Subcutaneous adipose tissue (tissue), 4 donors: ENCODE data around the gene TMEM131L. TPM values are rescaled to one million over a fixed set of nuclear protein-coding genes. Genes with fewer than 3 reads are reported as not detected.

Experiments used
- total RNA-seq, 4 donors: library from RNA; depleted of rRNA; stranded (reverse); fragments of >200 nt; gene quantifications; one replicate each; pipeline ENCODE4 v1.1.0, GENCODE V29; 2016
- TF ChIP-seq, protein P1 (sequence below): fragments of 450-650 bp; IDR thresholded peaks from one replicate; pipeline ENCODE4 v1.5.1; 2016; ENCODE audit warnings: low read depth, mild to moderate bottlenecking, control low read depth, antibody characterized with exemption, moderate library complexity

The TMEM131L gene
- total RNA-seq, 4 donors from 2014 or later, result 24.7 to 43.5 (median 34.3) TPM

DNA sequence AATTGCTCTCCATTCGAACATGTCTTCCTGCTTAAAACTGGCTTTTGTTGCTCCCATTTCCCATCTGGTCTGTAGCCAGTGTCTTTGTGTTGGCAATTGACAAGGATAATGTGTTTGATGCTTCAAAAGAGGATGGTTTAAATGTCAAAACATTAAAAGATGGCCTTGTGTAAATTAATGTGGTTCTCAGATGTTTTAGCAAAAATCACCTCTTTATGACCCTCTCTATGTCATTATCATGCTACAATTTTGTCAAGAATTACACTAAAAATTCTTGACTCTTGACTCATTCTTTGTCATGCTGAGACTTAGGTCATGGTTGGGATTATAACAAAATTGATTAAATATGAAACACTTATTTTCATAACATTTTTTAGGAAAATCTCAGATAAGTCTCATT, 47.4 kb downstream of the TMEM131L start:
- TF ChIP-seq, protein P1, sequence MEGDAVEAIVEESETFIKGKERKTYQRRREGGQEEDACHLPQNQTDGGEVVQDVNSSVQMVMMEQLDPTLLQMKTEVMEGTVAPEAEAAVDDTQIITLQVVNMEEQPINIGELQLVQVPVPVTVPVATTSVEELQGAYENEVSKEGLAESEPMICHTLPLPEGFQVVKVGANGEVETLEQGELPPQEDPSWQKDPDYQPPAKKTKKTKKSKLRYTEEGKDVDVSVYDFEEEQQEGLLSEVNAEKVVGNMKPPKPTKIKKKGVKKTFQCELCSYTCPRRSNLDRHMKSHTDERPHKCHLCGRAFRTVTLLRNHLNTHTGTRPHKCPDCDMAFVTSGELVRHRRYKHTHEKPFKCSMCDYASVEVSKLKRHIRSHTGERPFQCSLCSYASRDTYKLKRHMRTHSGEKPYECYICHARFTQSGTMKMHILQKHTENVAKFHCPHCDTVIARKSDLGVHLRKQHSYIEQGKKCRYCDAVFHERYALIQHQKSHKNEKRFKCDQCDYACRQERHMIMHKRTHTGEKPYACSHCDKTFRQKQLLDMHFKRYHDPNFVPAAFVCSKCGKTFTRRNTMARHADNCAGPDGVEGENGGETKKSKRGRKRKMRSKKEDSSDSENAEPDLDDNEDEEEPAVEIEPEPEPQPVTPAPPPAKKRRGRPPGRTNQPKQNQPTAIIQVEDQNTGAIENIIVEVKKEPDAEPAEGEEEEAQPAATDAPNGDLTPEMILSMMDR, result no peak

DNA sequence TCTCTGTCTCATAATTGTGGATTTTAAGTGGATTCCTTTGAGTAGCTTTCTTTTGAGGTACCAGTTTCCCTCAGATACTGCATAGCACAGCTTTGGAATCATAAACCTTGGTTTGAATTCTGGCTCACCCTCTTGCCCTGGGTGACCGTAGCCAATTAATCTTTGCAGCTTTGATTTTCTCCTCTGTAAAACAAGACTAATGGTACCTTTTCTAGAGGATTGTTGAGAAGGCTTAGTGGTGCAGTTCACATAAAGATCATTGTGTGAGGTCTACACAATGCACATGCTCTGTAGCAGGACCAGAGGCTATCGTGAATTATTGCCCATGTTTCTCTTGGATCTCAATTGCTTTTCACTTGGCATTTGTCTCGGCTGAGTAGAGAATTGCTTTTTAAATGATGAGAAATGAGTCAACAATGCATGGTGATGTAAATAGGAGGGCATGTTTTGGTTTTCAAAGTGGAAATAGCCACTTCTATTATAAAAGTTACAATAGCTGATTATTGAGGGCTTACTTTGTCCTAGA, 47.9 kb downstream of the TMEM131L start:
- TF ChIP-seq, protein P1, result no peak

DNA sequence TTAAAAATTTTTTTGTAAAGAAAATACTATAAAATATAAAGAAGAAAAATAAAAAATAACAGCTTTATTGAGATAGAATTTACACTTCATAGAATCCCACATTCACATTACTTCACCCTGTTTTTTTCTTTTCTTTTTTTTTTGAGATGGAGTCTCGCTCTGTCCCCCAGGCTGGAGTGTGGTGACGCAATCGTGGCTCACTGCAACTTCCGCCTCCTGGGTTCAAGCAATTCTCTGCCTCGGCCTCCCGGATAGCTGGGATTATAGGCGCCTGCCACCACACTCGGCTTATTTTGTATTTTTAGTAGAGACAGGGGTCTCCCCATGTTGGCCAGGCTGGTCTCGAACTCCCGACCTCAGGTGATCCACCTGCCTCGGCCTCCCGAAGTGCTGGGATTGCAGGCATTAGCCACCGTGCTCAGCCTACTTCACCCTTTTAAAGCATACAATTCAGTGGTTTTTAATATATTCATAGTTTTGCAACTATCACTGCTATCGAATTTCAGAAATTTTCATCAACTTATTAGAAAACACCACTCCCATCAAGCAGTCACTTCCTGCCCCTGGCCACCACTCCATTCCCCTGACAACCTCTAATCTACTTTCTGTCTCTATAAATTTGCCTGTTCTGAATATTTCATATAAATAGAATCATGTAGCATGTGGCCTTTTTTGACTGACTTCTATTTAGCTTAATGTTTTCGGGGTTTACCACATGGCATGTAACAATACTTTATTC, 48.7 kb downstream of the TMEM131L start:
- TF ChIP-seq, protein P1, result no peak

DNA sequence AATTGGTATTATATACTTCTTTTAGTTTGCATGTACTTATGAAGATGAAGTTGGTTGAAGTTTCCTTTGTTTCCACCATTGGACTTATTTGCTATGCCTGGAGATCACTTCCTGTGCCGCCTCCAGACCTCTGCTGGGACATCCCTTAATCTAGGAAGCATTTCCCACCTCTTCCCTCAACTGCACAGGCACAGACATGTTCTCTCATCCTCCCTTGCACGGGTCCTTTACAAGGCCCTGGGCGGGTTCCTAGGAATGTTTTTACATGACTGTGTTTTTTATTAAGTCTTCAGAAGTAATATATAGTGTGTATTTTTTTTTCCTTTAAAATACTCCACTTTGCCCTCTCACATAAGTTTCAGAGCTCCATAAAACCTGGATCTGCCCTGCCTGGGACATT, 51.0 kb downstream of the TMEM131L start:
- TF ChIP-seq, protein P1, result no peak

DNA sequence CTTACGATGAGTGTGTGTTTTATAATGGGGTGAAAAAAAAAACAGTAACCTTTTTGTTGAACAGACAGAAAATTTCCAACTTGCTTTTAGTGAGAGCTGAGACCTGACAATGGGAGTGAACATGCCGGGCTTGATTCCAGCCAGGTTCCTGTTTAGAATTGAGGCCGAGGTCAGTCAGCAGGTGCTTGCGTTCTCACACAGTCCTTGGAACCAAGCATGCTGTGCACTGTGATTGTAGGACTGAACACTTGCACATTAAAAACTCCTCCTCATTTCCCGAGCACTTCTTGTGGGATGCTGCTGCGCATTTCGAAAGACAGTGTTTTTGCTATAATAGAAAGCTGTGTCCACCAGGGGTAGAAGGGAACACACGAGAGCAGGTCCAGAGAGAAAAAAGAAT, 51.8 kb downstream of the TMEM131L start:
- TF ChIP-seq, protein P1, result no peak

DNA sequence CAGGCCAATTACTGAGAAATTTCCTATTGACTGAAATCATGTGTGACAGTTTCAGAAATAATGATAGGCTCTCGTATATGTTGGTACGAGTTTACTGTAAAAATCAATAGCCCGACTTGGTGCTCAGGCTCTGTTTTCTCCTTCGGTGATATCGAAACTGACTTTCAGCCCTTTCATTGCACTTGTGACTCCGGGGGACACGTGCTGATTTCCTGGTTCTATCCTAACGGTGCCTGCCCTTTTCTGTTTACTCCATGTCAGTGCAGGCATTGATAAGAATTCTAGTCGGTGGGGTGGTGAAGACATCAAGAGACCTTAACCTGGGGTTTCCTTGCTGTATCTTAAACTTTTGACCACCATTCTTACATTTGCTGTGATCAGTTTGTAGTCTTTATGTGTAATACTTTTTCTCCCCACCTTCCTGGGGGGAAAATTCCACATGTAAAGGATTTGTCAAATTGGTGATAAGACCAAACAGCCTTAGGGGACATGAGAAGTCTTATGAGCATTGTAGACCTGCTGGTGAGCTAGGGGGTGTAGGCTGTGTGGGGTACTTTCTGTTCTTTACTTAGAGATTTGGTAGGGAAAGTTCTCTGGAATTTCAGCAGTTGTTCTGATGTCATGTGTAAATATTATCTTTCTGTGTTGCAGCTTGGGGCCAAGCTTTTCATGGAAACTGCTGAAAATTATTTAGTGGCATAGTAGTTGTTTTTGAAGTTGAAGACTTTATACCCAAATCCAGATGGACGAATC, 52.7 kb downstream of the TMEM131L start:
- TF ChIP-seq, protein P1, result no peak

DNA sequence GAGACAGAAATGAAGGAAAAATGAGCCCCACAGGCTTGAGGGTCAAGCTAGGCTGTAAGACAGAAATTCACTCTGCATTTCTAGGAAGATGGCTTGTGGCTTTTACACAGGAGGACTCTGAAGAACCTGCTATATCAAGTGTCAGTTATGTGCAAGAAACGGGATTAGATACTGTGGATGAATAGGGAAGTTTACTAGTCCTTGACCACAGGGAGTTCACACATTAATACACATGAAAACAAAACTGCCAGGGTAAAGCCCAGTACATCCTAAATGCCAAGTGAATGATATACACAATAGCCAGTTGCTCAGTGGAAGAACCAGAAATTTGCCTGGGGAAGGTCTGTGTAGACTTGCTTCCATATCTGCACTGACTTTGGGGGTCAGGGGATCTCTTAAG, 53.5 kb downstream of the TMEM131L start:
- TF ChIP-seq, protein P1, result no peak
